H1 (cell line): ENCODE data around the gene NDST4. TPM values are rescaled to one million over a fixed set of nuclear protein-coding genes. Genes with fewer than 3 reads are reported as not detected.

ENCODE experiments used
- CTCF ChIA-PET: fragments of 300-600 bp; sonication (Branson Sonifier 250); formaldehyde crosslinking; loops from one replicate; lab custom pipeline; 2021; ENCODE audit not compliant: partially characterized antibody; lab: Charles Lee
- POLR2A ChIA-PET: fragments of 300-600 bp; sonication (Branson Sonifier 250); formaldehyde crosslinking; loops from one replicate; lab custom pipeline; 2021; ENCODE audit warnings: inconsistent platforms; ENCODE audit not compliant: partially characterized antibody; lab: Charles Lee
- DNase-seq, 2 experiments: peaks; one replicate each; pipeline versions ENCODE4 v3.0.0 to v3.0.0-alpha.2; 2010 to 2022; ENCODE audit warnings: low spot score in 2 of 2, low read depth in 1 of 2, mixed read lengths in 1 of 2
- FAIRE-seq: peaks from 2 replicates; lab custom pipeline; 2011; peaks lifted over from hg19 to GRCh38; lab: Jason Lieb, UNC
- H2AFZ ChIP-seq: 2 replicates; pipeline ENCODE4 v1.8.1; 2012; ENCODE audit warnings: low read length, inconsistent platforms
- H2AK5ac ChIP-seq: 2 replicates; pipeline ENCODE4 v1.6.1; 2013; ENCODE audit warnings: low read depth, low read length
- H2BK120ac ChIP-seq: replicated peaks from 2 replicates; pipeline ENCODE3; 2013; ENCODE audit warnings: low read depth, low read length, inconsistent platforms
- H2BK12ac ChIP-seq: 2 replicates; pipeline ENCODE4 v1.6.1; 2013; ENCODE audit warnings: low read depth, low read length
- H2BK15ac ChIP-seq: 2 replicates; pipeline ENCODE4 v1.6.1; 2013; ENCODE audit warnings: low read length
- H2BK20ac ChIP-seq: 2 replicates; pipeline ENCODE4 v1.6.1; 2013; ENCODE audit warnings: low read length
- H2BK5ac ChIP-seq: 2 replicates; pipeline ENCODE4 v1.6.1; 2013; ENCODE audit warnings: low read depth, low read length
- H3K14ac ChIP-seq: 2 replicates; pipeline ENCODE4 v1.6.1; 2013; ENCODE audit warnings: inconsistent platforms; ENCODE audit not compliant: insufficient read length
- H3K18ac ChIP-seq: 2 replicates; pipeline ENCODE4 v1.6.1; 2013; ENCODE audit warnings: low read length; ENCODE audit errors: extremely low read depth
- H3K23ac ChIP-seq: 2 replicates; pipeline ENCODE4 v1.6.1; 2013; ENCODE audit warnings: inconsistent platforms; ENCODE audit not compliant: insufficient read length
- H3K23me2 ChIP-seq: 2 replicates; pipeline ENCODE4 v1.6.1; 2013; ENCODE audit warnings: low read depth, low read length
- H3K27ac ChIP-seq: 2 replicates; pipeline ENCODE4 v1.6.1; 2011; ENCODE audit warnings: low read depth, low read length, inconsistent platforms
- H3K27me3 ChIP-seq, 4 experiments: replicated peaks in 1 of 4; 1 replicate in 1 of 4; 2 replicates in 3 of 4; pipeline versions ENCODE4 v1.6.1 to v1.8.1; 2011 to 2013; ENCODE audit warnings: low read length in 3 of 4, mild to moderate bottlenecking in 3 of 4, inconsistent platforms in 2 of 4, mixed read lengths in 2 of 4, moderate library complexity in 1 of 4; ENCODE audit not compliant: control insufficient read depth in 3 of 4, insufficient read depth in 3 of 4; ENCODE audit errors: extremely low read depth in 1 of 4
- H3K36me3 ChIP-seq, 4 experiments: 2 replicates each; pipeline versions ENCODE4 v1.6.1 to v1.8.1; 2011 to 2013; ENCODE audit warnings: mild to moderate bottlenecking in 4 of 4, low read length in 3 of 4, moderate library complexity in 2 of 4, control low read depth in 1 of 4, inconsistent platforms in 1 of 4; ENCODE audit not compliant: insufficient read depth in 4 of 4, control insufficient read depth in 2 of 4
- H3K4ac ChIP-seq: replicated peaks from 2 replicates; pipeline ENCODE3; 2013; ENCODE audit warnings: low read length, low read depth, mixed read lengths, inconsistent platforms; ENCODE audit not compliant: insufficient read length
- H3K4me1 ChIP-seq, 4 experiments: replicated peaks in 1 of 4; 1 replicate in 1 of 4; 2 replicates in 3 of 4; pipeline versions ENCODE4 v1.6.1 to v1.8.1; 2011 to 2013; ENCODE audit warnings: low read length in 3 of 4, inconsistent platforms in 2 of 4, mixed read lengths in 1 of 4; ENCODE audit not compliant: insufficient read depth in 4 of 4, control insufficient read depth in 3 of 4
- H3K4me2 ChIP-seq, 2 experiments: 2 replicates each; pipeline versions ENCODE4 v1.6.1 to v1.8.1; 2011 to 2013; ENCODE audit warnings: low read depth in 2 of 2, low read length in 2 of 2, control low read depth in 1 of 2, inconsistent platforms in 1 of 2, mild to moderate bottlenecking in 1 of 2; ENCODE audit not compliant: insufficient read depth in 1 of 2
- H3K4me3 ChIP-seq, 4 experiments: fragments of 200-600, 300-600 bp in 1 of 4; sonication (generic), shearing (Covaris generic), sonication (Bioruptor Twin) in 1 of 4; 2 replicates each; pipeline versions ENCODE4 v1.5.1 to v1.8.1; 2011 to 2016; ENCODE audit warnings: low read length in 4 of 4, low read depth in 3 of 4, control low read depth in 2 of 4, inconsistent platforms in 2 of 4, mild to moderate bottlenecking in 2 of 4, mixed read lengths in 1 of 4, moderate library complexity in 1 of 4; ENCODE audit not compliant: insufficient read depth in 2 of 4; ENCODE audit errors: extremely low read depth in 1 of 4
- H3K56ac ChIP-seq: replicated peaks from 2 replicates; pipeline ENCODE3; 2013; ENCODE audit warnings: low read depth, mild to moderate bottlenecking, mixed read lengths, low read length, inconsistent platforms; ENCODE audit not compliant: insufficient read length
- H3K79me1 ChIP-seq: 2 replicates; pipeline ENCODE4 v1.6.1; 2013; ENCODE audit warnings: low read depth, low read length, control low read depth
- H3K79me2 ChIP-seq, 2 experiments: 2 replicates each; pipeline versions ENCODE4 v1.6.1 to v1.8.1; 2012 to 2013; ENCODE audit warnings: low read length in 2 of 2, mild to moderate bottlenecking in 2 of 2, inconsistent platforms in 1 of 2; ENCODE audit not compliant: insufficient read depth in 2 of 2, control insufficient read depth in 1 of 2
- H3K9ac ChIP-seq, 4 experiments: replicated peaks in 1 of 4; 1 replicate in 1 of 4; 2 replicates in 3 of 4; pipeline versions ENCODE4 v1.6.1 to v1.8.1; 2011 to 2013; ENCODE audit warnings: low read depth in 3 of 4, low read length in 3 of 4, control low read depth in 2 of 4, mild to moderate bottlenecking in 2 of 4, moderate library complexity in 2 of 4, inconsistent platforms in 1 of 4; ENCODE audit errors: extremely low read depth in 1 of 4
- H3K9me3 ChIP-seq, 2 experiments: 2 replicates each; pipeline versions ENCODE4 v1.6.1 to v1.8.1; 2012 to 2013; ENCODE audit warnings: mild to moderate bottlenecking in 2 of 2, moderate library complexity in 2 of 2, control low read depth in 1 of 2, inconsistent platforms in 1 of 2, low read depth in 1 of 2, low read length in 1 of 2, mixed read lengths in 1 of 2; ENCODE audit not compliant: insufficient read depth in 2 of 2
- H4K20me1 ChIP-seq, 2 experiments: replicated peaks in 1 of 2; 2 replicates each; pipeline versions ENCODE3 to v1.8.1; 2011 to 2013; ENCODE audit warnings: inconsistent platforms in 2 of 2, low read length in 2 of 2, mild to moderate bottlenecking in 1 of 2; ENCODE audit not compliant: insufficient read depth in 2 of 2, control insufficient read depth in 1 of 2
- H4K5ac ChIP-seq: 2 replicates; pipeline ENCODE4 v1.6.1; 2013; ENCODE audit warnings: low read length, low read depth, mixed read lengths, inconsistent platforms; ENCODE audit not compliant: insufficient read length
- H4K8ac ChIP-seq: 2 replicates; pipeline ENCODE4 v1.8.0; 2013; ENCODE audit warnings: mild to moderate bottlenecking, moderate library complexity, low read length, inconsistent platforms; ENCODE audit not compliant: insufficient read depth; ENCODE audit errors: extremely low read depth
- H4K91ac ChIP-seq: replicated peaks from 2 replicates; pipeline ENCODE3; 2013; ENCODE audit warnings: low read length, mixed read lengths, inconsistent platforms; ENCODE audit not compliant: insufficient read length
- HDAC2 ChIP-seq, 2 experiments: fragments of 300-600 bp in 1 of 2; sonication (generic) in 1 of 2; IDR thresholded peaks; 2 replicates each; pipeline ENCODE4 v1.6.1; 2011 to 2012; ENCODE audit warnings: low read depth in 2 of 2, low read length in 2 of 2, mild to moderate bottlenecking in 2 of 2, moderate library complexity in 2 of 2, borderline replicate concordance in 1 of 2, inconsistent platforms in 1 of 2
- TBP ChIP-seq: IDR thresholded peaks from 2 replicates; pipeline ENCODE4 v1.6.1; 2011; ENCODE audit warnings: low read depth, low read length, improper control_type of control experiment
- WGBS, 2 experiments: shearing (Covaris generic) in 1 of 2; methylation state at CpG; one replicate each; pipeline versions ENCODE4 v1.1.6 to v1.1.7; 2013 to 2015; ENCODE audit warnings: low lambda C conversion rate in 2 of 2, mixed read lengths in 2 of 2, inconsistent platforms in 1 of 2, low coverage in 1 of 2, missing lambda C conversion rate in 1 of 2; ENCODE audit not compliant: insufficient replicate concordance in 2 of 2, insufficient coverage in 1 of 2, insufficient read length in 1 of 2; ENCODE audit errors: extremely low coverage in 1 of 2, missing lambda C conversion rate in 1 of 2; 5-methylcytosine and 5-hydroxymethylcytosine counted together
- polyA plus RNA-seq, 7 experiments: library from polyadenylated mRNA; depleted of rRNA in 3 of 7; stranded (reverse) in 5 of 7; unstranded in 2 of 7; fragments of >200 nt in 5 of 7; fragments of 200-250 nt in 2 of 7; gene quantifications; 1 replicate in 5 of 7; 2 replicates in 1 of 7; 4 replicates in 1 of 7; pipeline versions ENCODE4 v1.2.1 to v1.2.3, GENCODE V29; 2011 to 2013; ENCODE audit warnings: missing spikeins in 2 of 7, mixed read lengths in 2 of 7
- total RNA-seq: library from RNA; stranded (reverse); fragmentation: NEBNext Ultra II Directional; extraction: Animal tissue kit (Norgen Biotek cat#: 25700); gene quantifications from 2 replicates; pipeline ENCODE4 v1.2.1, GENCODE V29; 2021

Gene NDST4
- total and polyA plus RNA-seq, 2 of the 8 experiments (the other 6 are each of a cell fraction or from before 2014, with no cell fraction given), result 0.02 TPM; not detected in 1

GRCh38 chr4:114827651-114828050 lies 285.8 kb downstream of the NDST4 start:
- Histone ChIP-seq H3K36me3 (no peaks in the 10 kb centered on the region), H3K4me1 (no peaks in the 10 kb centered on the region), H3K27ac (no peak overlapping the region), H3K4ac (no peak overlapping the region), H2BK15ac (no peak overlapping the region), H4K8ac (no peak overlapping the region), H3K23me2 (no peaks in the 10 kb centered on the region), H3K4me3 (no peak overlapping the region), H3K4me2 (no peak overlapping the region), H2BK120ac (no peak overlapping the region), H4K91ac (no peak overlapping the region), H3K27me3 (no peaks in the 10 kb centered on the region), H2BK20ac (no peak overlapping the region), H3K9me3 (no peaks in the 10 kb centered on the region), H2BK12ac (no peak overlapping the region), H4K20me1 (no peaks in the 10 kb centered on the region), H3K56ac (no peak overlapping the region), H2AK5ac (no peak overlapping the region), H3K23ac (no peak overlapping the region), H3K79me1 (no peaks in the 10 kb centered on the region), H2AFZ (no peak overlapping the region), H3K9ac (no peak overlapping the region), H3K79me2 (no peaks in the 10 kb centered on the region), H4K5ac (no peak overlapping the region), H3K18ac (no peak overlapping the region), H2BK5ac (no peak overlapping the region), H3K14ac (no peak overlapping the region)
- 90% methylated on average over 5 of the region's 5 CpGs; no CpG with 5 or more reads in 1 of the 2 experiments for WGBS, 2 experiments
- TF ChIP-seq TBP, result no peak
- no peak for TF ChIP-seq HDAC2 (IDR thresholded peaks at IDR 0.05; ENCODE audit: borderline replicate concordance in 1 of 2, low read depth in 2 of 2, low read length in 2 of 2)
- FAIRE-seq (no peak), DNase-seq (no peak)
- POLR2A ChIA-PET, result no interaction called here
- CTCF ChIA-PET, result interaction anchor here (1.9 kb wide), 1 partner anchor 20 kb away, joined by 6 read pairs; no protein-coding TSS in a partner anchor
